Endodermal cell (in vitro differentiated cells): Measurements from ENCODE around the gene IL10RB. TPM values are rescaled to one million over a fixed set of nuclear protein-coding genes. Genes with fewer than 3 reads are reported as not detected.

ENCODE experiments used
- DNase-seq: peaks from one replicate; pipeline ENCODE4 v3.0.0-alpha.2; 2017
- H3K27ac ChIP-seq: 2 replicates; pipeline ENCODE4 v1.5.1; 2013; ENCODE audit warnings: mild to moderate bottlenecking, low read depth, low read length, moderate library complexity
- H3K27me3 ChIP-seq: 2 replicates; pipeline ENCODE4 v1.6.1; 2013; ENCODE audit warnings: mild to moderate bottlenecking, low read length, moderate library complexity; ENCODE audit not compliant: insufficient read depth, control insufficient read depth, poor library complexity, severe bottlenecking
- H3K36me3 ChIP-seq: 2 replicates; pipeline ENCODE4 v1.7.0; 2013; ENCODE audit warnings: mild to moderate bottlenecking, low read length, moderate library complexity; ENCODE audit not compliant: control insufficient read depth, insufficient read depth
- H3K4me1 ChIP-seq: one replicate; pipeline ENCODE4 v1.7.0; 2013; ENCODE audit warnings: low read length; ENCODE audit not compliant: control insufficient read depth, insufficient read depth
- H3K4me3 ChIP-seq: 2 replicates; pipeline ENCODE4 v1.5.1; 2013; ENCODE audit warnings: mild to moderate bottlenecking, low read length, moderate library complexity
- H3K9ac ChIP-seq: 2 replicates; pipeline ENCODE4 v1.6.1; 2013; ENCODE audit warnings: mild to moderate bottlenecking, low read length, moderate library complexity; ENCODE audit not compliant: poor library complexity, severe bottlenecking; ENCODE audit errors: extremely low read depth
- H3K9me3 ChIP-seq: 2 replicates; pipeline ENCODE4 v1.6.1; 2013; ENCODE audit warnings: mild to moderate bottlenecking, low read length, moderate library complexity; ENCODE audit not compliant: control insufficient read depth
- H3K27ac Mint-ChIP-seq: 2 replicates; pipeline ENCODE4 v1.8.0; 2020; ENCODE audit warnings: mixed read lengths
- H3K27me3 Mint-ChIP-seq: 2 replicates; pipeline ENCODE4 v1.8.0; 2021; ENCODE audit warnings: mild to moderate bottlenecking, mixed read lengths; ENCODE audit not compliant: insufficient read depth
- H3K36me3 Mint-ChIP-seq: 2 replicates; pipeline ENCODE4 v1.8.0; 2020; ENCODE audit warnings: low read depth, mixed read lengths
- H3K4me1 Mint-ChIP-seq: 2 replicates; pipeline ENCODE4 v1.8.0; 2020; ENCODE audit warnings: mixed read lengths
- H3K4me3 Mint-ChIP-seq: 2 replicates; pipeline ENCODE4 v1.8.0; 2020; ENCODE audit warnings: mild to moderate bottlenecking, moderate library complexity, mixed read lengths
- H3K9me3 Mint-ChIP-seq: 2 replicates; pipeline ENCODE4 v1.8.0; 2020; ENCODE audit warnings: mild to moderate bottlenecking, mixed read lengths
- WGBS, 2 experiments: methylation state at CpG; one replicate each; pipeline versions ENCODE4 v1.1.5 to v1.1.7; 2013; ENCODE audit warnings: missing lambda C conversion rate in 2 of 2, mixed read lengths in 1 of 2; ENCODE audit not compliant: insufficient coverage in 1 of 2, insufficient read length in 1 of 2; 5-methylcytosine and 5-hydroxymethylcytosine counted together
- total RNA-seq, 2 donors: library from RNA; stranded (reverse); fragmentation: NEBNext Ultra II Directional in 1 of 2; extraction: Animal tissue kit (Norgen Biotek cat#: 25700) in 1 of 2; gene quantifications; 2 replicates in 1 of 2; 3 replicates in 1 of 2; pipeline ENCODE4 v1.2.1, GENCODE V29; 2021
- TF ChIP-seq, protein P1 (sequence below): fragments of 200-600 bp; sonication (generic); conservative IDR thresholded peaks from 2 replicates; pipeline ENCODE4 v1.5.0; 2021; ENCODE audit warnings: antibody characterized with exemption, mild to moderate bottlenecking

IL10RB gene
- total RNA-seq, 2 donors from 2014 or later: 4.1 to 5.3 TPM

DNA sequence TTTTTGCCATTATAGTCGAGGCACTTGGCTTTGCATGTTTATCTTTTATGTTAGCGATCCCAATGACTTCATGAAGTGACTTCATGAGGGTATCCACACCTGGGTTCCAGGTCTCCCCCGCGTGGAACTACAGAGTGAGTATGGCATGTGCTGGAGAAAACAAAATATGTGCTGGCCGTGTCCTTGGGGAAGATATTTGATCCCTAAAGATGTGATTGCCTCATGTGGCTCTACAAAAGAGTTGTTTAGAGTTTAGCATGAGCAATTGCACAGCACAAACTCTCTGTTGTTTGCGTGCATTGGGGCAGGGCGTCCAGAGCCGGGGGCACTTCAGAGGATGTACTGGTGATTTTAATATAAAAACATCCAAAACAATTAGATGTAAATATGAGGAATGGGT, 4.8 kb downstream of the IL10RB start:
- TF ChIP-seq, protein P1, sequence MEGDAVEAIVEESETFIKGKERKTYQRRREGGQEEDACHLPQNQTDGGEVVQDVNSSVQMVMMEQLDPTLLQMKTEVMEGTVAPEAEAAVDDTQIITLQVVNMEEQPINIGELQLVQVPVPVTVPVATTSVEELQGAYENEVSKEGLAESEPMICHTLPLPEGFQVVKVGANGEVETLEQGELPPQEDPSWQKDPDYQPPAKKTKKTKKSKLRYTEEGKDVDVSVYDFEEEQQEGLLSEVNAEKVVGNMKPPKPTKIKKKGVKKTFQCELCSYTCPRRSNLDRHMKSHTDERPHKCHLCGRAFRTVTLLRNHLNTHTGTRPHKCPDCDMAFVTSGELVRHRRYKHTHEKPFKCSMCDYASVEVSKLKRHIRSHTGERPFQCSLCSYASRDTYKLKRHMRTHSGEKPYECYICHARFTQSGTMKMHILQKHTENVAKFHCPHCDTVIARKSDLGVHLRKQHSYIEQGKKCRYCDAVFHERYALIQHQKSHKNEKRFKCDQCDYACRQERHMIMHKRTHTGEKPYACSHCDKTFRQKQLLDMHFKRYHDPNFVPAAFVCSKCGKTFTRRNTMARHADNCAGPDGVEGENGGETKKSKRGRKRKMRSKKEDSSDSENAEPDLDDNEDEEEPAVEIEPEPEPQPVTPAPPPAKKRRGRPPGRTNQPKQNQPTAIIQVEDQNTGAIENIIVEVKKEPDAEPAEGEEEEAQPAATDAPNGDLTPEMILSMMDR: no peak
- peaks cover 7% of the 10 kb centered on the region for H3K9me3 ChIP-seq
- H3K36me3 ChIP-seq: no peaks in the 10 kb centered on the region
- Mint-ChIP-seq H3K4me1 (peaks cover 7% of the 10 kb centered on the region), H3K27ac (no peak overlapping the region), H3K4me3 (no peak overlapping the region), H3K36me3 (peaks cover 8% of the 10 kb centered on the region), H3K9me3 (no peaks in the 10 kb centered on the region), H3K27me3 (peaks cover 5% of the 10 kb centered on the region)
- H3K27ac ChIP-seq: no peak overlapping the region
- H3K4me1 ChIP-seq: no peaks in the 10 kb centered on the region
- no peak for DNase-seq
- H3K4me3 ChIP-seq: no peak overlapping the region
- no peaks in the 10 kb centered on the region for H3K27me3 ChIP-seq
- 96 to 97% methylated on average over 5 to 7 of the region's 8 CpGs for WGBS, 2 experiments
- H3K9ac ChIP-seq: no peak overlapping the region

DNA sequence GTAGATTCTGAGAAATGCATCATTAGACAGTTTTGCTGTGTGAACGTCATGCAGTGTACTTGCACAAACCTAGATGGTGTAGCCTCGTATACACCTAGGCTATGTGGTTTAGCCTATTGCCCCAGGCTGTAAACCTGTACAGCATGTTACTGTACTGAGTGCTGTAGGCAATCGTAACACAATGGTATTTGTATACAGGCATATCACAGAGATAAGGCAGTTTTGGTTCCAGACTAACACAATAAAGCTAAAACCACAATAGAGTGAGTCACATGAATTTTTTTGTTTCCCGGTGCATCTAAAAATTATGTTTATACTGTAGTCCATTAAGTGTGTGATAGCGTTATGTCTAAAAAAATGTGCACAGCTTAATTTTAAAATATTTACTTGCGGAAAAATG, 6.9 kb downstream of the IL10RB start:
- H3K27ac ChIP-seq: no peak overlapping the region
- DNase-seq: no peak
- no peaks in the 10 kb centered on the region for H3K27me3 ChIP-seq
- H3K9me3 Mint-ChIP-seq: no peaks in the 10 kb centered on the region
- peaks cover 7% of the 10 kb centered on the region for H3K9me3 ChIP-seq
- TF ChIP-seq, protein P1: no peak
- H3K36me3 Mint-ChIP-seq: peaks cover 8% of the 10 kb centered on the region
- H3K4me1 ChIP-seq: no peaks in the 10 kb centered on the region
- 83 to 91% methylated on average over 3 to 6 of the region's 6 CpGs for WGBS, 2 experiments
- no peak overlapping the region for H3K4me3 ChIP-seq
- no peaks in the 10 kb centered on the region for H3K36me3 ChIP-seq
- H3K9ac ChIP-seq: no peak overlapping the region
- no peaks in the 10 kb centered on the region for H3K27me3 Mint-ChIP-seq
- H3K4me3 Mint-ChIP-seq: no peak overlapping the region
- no peaks in the 10 kb centered on the region for H3K4me1 Mint-ChIP-seq
- H3K27ac Mint-ChIP-seq: no peak overlapping the region

DNA sequence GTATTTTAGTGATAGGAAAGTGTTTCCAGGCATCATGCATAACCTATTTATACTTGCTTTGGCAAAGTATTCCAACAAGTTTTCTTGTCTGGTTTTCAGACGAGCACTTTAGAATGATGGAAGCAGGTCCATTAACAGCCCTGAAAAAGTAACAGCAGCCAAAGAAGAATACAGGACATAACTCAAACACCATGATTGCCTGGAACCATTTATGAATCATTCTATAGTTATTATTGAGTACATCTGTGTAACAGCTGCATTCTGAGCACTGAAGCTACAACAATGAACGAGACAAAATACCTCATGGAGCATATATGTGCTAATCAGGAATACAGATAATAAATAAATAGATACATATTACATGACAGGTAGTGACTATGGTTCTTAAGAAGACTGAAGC, 12.6 kb downstream of the IL10RB start:
- H3K4me1 Mint-ChIP-seq: peaks cover 6% of the 10 kb centered on the region
- H3K27ac Mint-ChIP-seq: no peak overlapping the region
- peaks cover 24% of the 10 kb centered on the region for H3K36me3 Mint-ChIP-seq
- Histone ChIP-seq H3K9me3 (peaks cover 37% of the 10 kb centered on the region), H3K27ac (no peak overlapping the region), H3K27me3 (peaks cover 5% of the 10 kb centered on the region), H3K36me3 (peaks cover 7% of the 10 kb centered on the region), H3K4me1 (no peaks in the 10 kb centered on the region), H3K4me3 (no peak overlapping the region), H3K9ac (no peak overlapping the region)
- no peak overlapping the region for H3K4me3 Mint-ChIP-seq
- peaks cover 12% of the 10 kb centered on the region for H3K27me3 Mint-ChIP-seq
- H3K9me3 Mint-ChIP-seq: peaks cover 16% of the 10 kb centered on the region
- TF ChIP-seq, protein P1: no peak
- 96 to 100% methylated on average over 1 to 2 of the region's 2 CpGs for WGBS, 2 experiments
- no peak for DNase-seq
